Spleen (tissue), 11 donors: ENCODE results near the gene ZNF605. TPM values are rescaled to one million over a fixed set of nuclear protein-coding genes. Genes with fewer than 3 reads are reported as not detected.

ENCODE experiments used
- DNase-seq: peaks from one replicate; pipeline ENCODE4 v3.0.0-alpha.2; 2020
- H3K27ac ChIP-seq, 8 donors: fragments of 200-600 bp; sonication (generic) in 7 of 8; 1 replicate in 4 of 8; 2 replicates in 4 of 8; pipeline versions ENCODE4 v1.5.0 to v1.8.0; 2016 to 2021; ENCODE audit warnings: inconsistent platforms in 4 of 8, mild to moderate bottlenecking in 4 of 8, moderate library complexity in 1 of 8
- H3K27me3 ChIP-seq, 7 donors: fragments of 200-600 bp; sonication (generic) in 6 of 7; replicated peaks in 1 of 7; 1 replicate in 4 of 7; 2 replicates in 3 of 7; pipeline versions ENCODE4 v1.5.0 to v1.8.0; 2016 to 2021; ENCODE audit warnings: inconsistent platforms in 3 of 7, mild to moderate bottlenecking in 1 of 7
- H3K36me3 ChIP-seq, 6 donors: fragments of 200-600 bp; sonication (generic) in 5 of 6; 1 replicate in 4 of 6; 2 replicates in 2 of 6; pipeline versions ENCODE4 v1.5.0 to v1.8.0; 2016 to 2021; ENCODE audit warnings: inconsistent platforms in 2 of 6
- H3K4me1 ChIP-seq, 6 donors: fragments of 200-600 bp; sonication (generic) in 5 of 6; 1 replicate in 3 of 6; 2 replicates in 3 of 6; pipeline versions ENCODE4 v1.5.0 to v1.8.0; 2016 to 2021; ENCODE audit warnings: inconsistent platforms in 3 of 6
- H3K4me3 ChIP-seq, 8 donors: fragments of 200-600 bp; sonication (generic) in 7 of 8; 1 replicate in 4 of 8; 2 replicates in 4 of 8; pipeline versions ENCODE4 v1.5.0 to v1.8.0; 2016 to 2021; ENCODE audit warnings: inconsistent platforms in 4 of 8, mild to moderate bottlenecking in 4 of 8, moderate library complexity in 2 of 8
- H3K9me3 ChIP-seq, 8 donors: fragments of 200-600 bp; sonication (generic) in 7 of 8; 1 replicate in 4 of 8; 2 replicates in 4 of 8; pipeline versions ENCODE4 v1.5.0 to v1.8.0; 2016 to 2021; ENCODE audit warnings: inconsistent platforms in 4 of 8
- POLR2AphosphoS5 ChIP-seq, 3 donors: sonication (generic); formaldehyde crosslinking; IDR thresholded peaks; one replicate each; pipeline ENCODE4 v1.5.1; 2017; ENCODE audit warnings: antibody characterized with exemption in 3 of 3
- WGBS, 5 donors: extraction: QIAGEN DNeasy Blood & Tissue Kit in 3 of 5; methylation state at CpG; one replicate each; pipeline versions ENCODE4 v1.1.5 to v1.1.7; 2013 to 2018; 5-methylcytosine and 5-hydroxymethylcytosine counted together
- intact Hi-C: fragments of 100-400 bp; cut with DNase I; formaldehyde crosslinking; loops from one replicate; pipeline ENCODE4 v1.15.0; 2023; ENCODE audit warnings: low total_unique reads
- polyA plus RNA-seq, 3 donors: library from polyadenylated mRNA; stranded (reverse); fragments of 200-250 nt; gene quantifications; one replicate each; pipeline ENCODE4 v1.2.1, GENCODE V29; 2013
- small RNA-seq, 4 donors: library from RNA; depleted of rRNA; stranded (forward); fragments of <200 nt; gene quantifications; one replicate each; pipeline ENCODE3, GENCODE V24; 2016
- total RNA-seq, 7 donors: library from RNA; depleted of rRNA in 3 of 7; stranded (reverse); fragments of >200 nt in 3 of 7; fragmentation: NEBNext Ultra II Directional in 4 of 7; extraction: Animal tissue kit (Norgen Biotek cat#: 25700) in 4 of 7; gene quantifications; one replicate each; pipeline versions ENCODE4 v1.1.0 to v1.2.1, GENCODE V29; 2016 to 2021
- TF ChIP-seq, protein P1 (sequence below), 11 experiments: fragments of 200-600 bp in 7 of 11; fragments of 450-650 bp in 4 of 11; sonication (generic) in 4 of 11; IDR thresholded peaks in 8 of 11; conservative IDR thresholded peaks in 3 of 11; 1 replicate in 7 of 11; 2 replicates in 4 of 11; pipeline versions ENCODE4 v1.4.0 to v1.8.0; 2016 to 2021; ENCODE audit warnings: antibody characterized with exemption in 11 of 11, inconsistent platforms in 4 of 11, mild to moderate bottlenecking in 1 of 11
- donor health status: healthy with polysubstance abuse.
- donor health status: DM: no; HTN: no; CAD: no; lungs with moderate emphysema.
- donor health status: DM: no; HTN: no; CAD: no.
- donor health status: Bipolar disorder and iron deficiency.
- donor health status: healthy.
- donor health status: DM: no; HTN: no; CAD: no.
- donor health status: DM: yes; HTN: yes; CAD: no.

ZNF605 gene
- total and polyA plus RNA-seq, 10 donors = 1.6 to 18.9 (median 12.2) TPM

DNA sequence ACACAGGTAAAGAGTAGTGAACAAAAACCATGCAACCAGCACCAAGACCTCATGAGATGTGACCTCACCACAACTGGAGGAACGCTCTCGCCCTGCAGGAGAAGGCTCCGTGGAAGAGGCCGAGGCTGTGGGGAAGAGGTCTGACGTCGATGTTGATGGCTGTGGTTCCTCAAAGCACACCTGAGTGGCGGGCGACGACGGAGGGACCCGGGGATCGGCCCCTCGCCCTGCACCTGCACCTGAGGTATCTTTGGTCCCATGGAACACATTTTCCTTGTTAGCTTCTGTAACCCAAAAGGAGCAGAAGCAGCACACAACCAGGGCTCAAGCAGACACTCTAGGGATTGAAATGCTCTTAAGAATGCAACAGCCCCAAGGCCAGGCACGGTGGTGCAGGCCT is 86.6 kb downstream of the ZNF605 start:
- H3K4me3 ChIP-seq = no peak overlapping the region
- H3K9me3 ChIP-seq = no peaks in the 10 kb centered on the region
- peaks cover 6 to 100% (median 81%) of the 10 kb centered on the region in 6 donors for H3K36me3 ChIP-seq
- intact Hi-C loops = no loop called here
- no peak for DNase-seq
- TF ChIP-seq, protein P1, sequence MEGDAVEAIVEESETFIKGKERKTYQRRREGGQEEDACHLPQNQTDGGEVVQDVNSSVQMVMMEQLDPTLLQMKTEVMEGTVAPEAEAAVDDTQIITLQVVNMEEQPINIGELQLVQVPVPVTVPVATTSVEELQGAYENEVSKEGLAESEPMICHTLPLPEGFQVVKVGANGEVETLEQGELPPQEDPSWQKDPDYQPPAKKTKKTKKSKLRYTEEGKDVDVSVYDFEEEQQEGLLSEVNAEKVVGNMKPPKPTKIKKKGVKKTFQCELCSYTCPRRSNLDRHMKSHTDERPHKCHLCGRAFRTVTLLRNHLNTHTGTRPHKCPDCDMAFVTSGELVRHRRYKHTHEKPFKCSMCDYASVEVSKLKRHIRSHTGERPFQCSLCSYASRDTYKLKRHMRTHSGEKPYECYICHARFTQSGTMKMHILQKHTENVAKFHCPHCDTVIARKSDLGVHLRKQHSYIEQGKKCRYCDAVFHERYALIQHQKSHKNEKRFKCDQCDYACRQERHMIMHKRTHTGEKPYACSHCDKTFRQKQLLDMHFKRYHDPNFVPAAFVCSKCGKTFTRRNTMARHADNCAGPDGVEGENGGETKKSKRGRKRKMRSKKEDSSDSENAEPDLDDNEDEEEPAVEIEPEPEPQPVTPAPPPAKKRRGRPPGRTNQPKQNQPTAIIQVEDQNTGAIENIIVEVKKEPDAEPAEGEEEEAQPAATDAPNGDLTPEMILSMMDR (IDR thresholded peaks at IDR 0.05 in 8 of 11, conservative IDR thresholded peaks at IDR 0.05 in 3 of 11) = no peak
- TF ChIP-seq POLR2AphosphoS5 (IDR thresholded peaks at IDR 0.05) = peak in 1 of 3 donors; percentile 22
- no peaks in the 10 kb centered on the region for H3K27me3 ChIP-seq
- 88 to 97% (median 95%) methylated on average over 14 of the region's 14 CpGs for WGBS, 5 donors
- H3K4me1 ChIP-seq = no peaks in the 10 kb centered on the region
- H3K27ac ChIP-seq = no peak overlapping the region

Small RNAs within 50 kb of the gene (small RNA-seq; reads per million reads assigned to genes)
- 0 reads per million in 4 donors for gene RNU4ATAC12P

Other genes with a start within 250 kb of the ZNF605 start
- gene PGAM5, start 245.5 kb downstream of the ZNF605 start, total RNA-seq = 10 to 100 TPM; 19.4 to 28.8 (median 21.7) TPM
- 10 to 100 TPM in 2 of 3 donors, 1 to 10 TPM in 1; 8.2 to 24.0 (median 14.1) TPM for gene PGAM5, start 245.5 kb downstream of the ZNF605 start, polyA plus RNA-seq
- 10 to 100 TPM; 60.4 to 86.5 (median 82.3) TPM for gene ANKLE2, start 194.5 kb downstream of the ZNF605 start, total RNA-seq
- gene ANKLE2, start 194.5 kb downstream of the ZNF605 start, polyA plus RNA-seq = 10 to 100 TPM; 25.7 to 48.5 (median 40.4) TPM
- gene GOLGA3, start 127.4 kb downstream of the ZNF605 start, total RNA-seq = 10 to 100 TPM; 51.3 to 80.9 (median 56.1) TPM
- gene GOLGA3, start 127.4 kb downstream of the ZNF605 start, polyA plus RNA-seq = 10 to 100 TPM in 1 of 3 donors, 1 to 10 TPM in 2; 6.8 to 18.7 (median 7.8) TPM
- 10 to 100 TPM; 60.4 to 87.2 (median 68.1) TPM for gene CHFR, start 68.7 kb downstream of the ZNF605 start, total RNA-seq
- gene CHFR, start 68.7 kb downstream of the ZNF605 start, polyA plus RNA-seq = 10 to 100 TPM; 26.7 to 46.1 (median 41.8) TPM
- gene ZNF26, start 30.1 kb upstream of the ZNF605 start, total RNA-seq = 10 to 100 TPM; 13.2 to 28.7 (median 20.6) TPM
- gene ZNF26, start 30.1 kb upstream of the ZNF605 start, polyA plus RNA-seq = 1 to 10 TPM; 4.0 to 6.1 (median 5.6) TPM
- gene ZNF84, start 81.2 kb upstream of the ZNF605 start, total RNA-seq = 10 to 100 TPM; 20.9 to 36.3 (median 31.6) TPM
- 10 to 100 TPM in 2 of 3 donors, 1 to 10 TPM in 1; 8.6 to 13.4 (median 11.2) TPM for gene ZNF84, start 81.2 kb upstream of the ZNF605 start, polyA plus RNA-seq
- 10 to 100 TPM; 16.8 to 25.0 (median 18.2) TPM for gene ZNF140, start 124.6 kb upstream of the ZNF605 start, total RNA-seq
- gene ZNF140, start 124.6 kb upstream of the ZNF605 start, polyA plus RNA-seq = 10 to 100 TPM; 14.9 to 17.0 (median 15.6) TPM
- 1 to 10 TPM; 2.3 to 5.8 (median 3.2) TPM for gene ZNF891, start 174.0 kb upstream of the ZNF605 start, total RNA-seq
- gene ZNF891, start 174.0 kb upstream of the ZNF605 start, polyA plus RNA-seq = under 1 TPM; 0.37 to 0.96 (median 0.39) TPM
- 10 to 100 TPM in 3 of 7 donors, 1 to 10 TPM in 4; 7.7 to 22.1 (median 9.3) TPM for gene ZNF10, start 174.3 kb upstream of the ZNF605 start, total RNA-seq
- 1 to 10 TPM; 3.3 to 4.9 (median 4.3) TPM for gene ZNF10, start 174.3 kb upstream of the ZNF605 start, polyA plus RNA-seq
- gene ZNF268, start 225.2 kb upstream of the ZNF605 start, total RNA-seq = 10 to 100 TPM; 20.0 to 27.0 (median 22.5) TPM
- gene ZNF268, start 225.2 kb upstream of the ZNF605 start, polyA plus RNA-seq = 1 to 10 TPM; 3.0 to 5.1 (median 3.5) TPM